HCT116 (cell line): ENCODE results near the gene THBS3.

Experiments used
- EZH2 ChIP-seq: fragments of 200-600 bp; sonication (generic); IDR thresholded peaks from 2 replicates; pipeline ENCODE4 v1.6.1; 2017; ENCODE audit warnings: antibody characterized with exemption, mixed run types
- EZH2phosphoT487 ChIP-seq: fragments of 200-600 bp; IDR thresholded peaks from 2 replicates; pipeline ENCODE4 v1.6.1; 2018; ENCODE audit warnings: antibody characterized with exemption, borderline replicate concordance
- JUND ChIP-seq: IDR thresholded peaks from 2 replicates; pipeline ENCODE4 v1.6.1; 2012
- POLR2A ChIP-seq: IDR thresholded peaks from 2 replicates; pipeline ENCODE4 v1.7.0; 2011; ENCODE audit warnings: borderline replicate concordance; ENCODE audit not compliant: insufficient read depth, insufficient read length; ENCODE audit errors: extremely low read depth
- POLR2AphosphoS5 ChIP-seq: IDR thresholded peaks from 2 replicates; pipeline ENCODE4 v1.6.1; 2011; ENCODE audit warnings: mild to moderate bottlenecking, low read depth, low read length, moderate library complexity
- RAD21 ChIP-seq: IDR thresholded peaks from 2 replicates; pipeline ENCODE4 v1.6.1; 2012; ENCODE audit warnings: low read depth, mild to moderate bottlenecking
- SP1 ChIP-seq: IDR thresholded peaks from 2 replicates; pipeline ENCODE4 v1.6.1; 2012; ENCODE audit warnings: low read depth
- YY1 ChIP-seq: IDR thresholded peaks from 2 replicates; pipeline ENCODE4 v1.6.1; 2011; ENCODE audit warnings: low read length, low read depth, moderate library complexity, mild to moderate bottlenecking; ENCODE audit not compliant: insufficient replicate concordance; ENCODE audit errors: extremely low read depth
- ZFX ChIP-seq: fragments of 450-650 bp; IDR thresholded peaks from 2 replicates; pipeline ENCODE4 v1.6.1; 2017
- ZNF274 ChIP-seq: fragments of 200-500 bp; sonication (Bioruptor generic); IDR thresholded peaks from 2 replicates; pipeline ENCODE4 v1.6.1; 2014; ENCODE audit warnings: mild to moderate bottlenecking, low read depth, low read length, inconsistent platforms
- TF ChIP-seq, protein P1 (sequence below), 3 experiments: fragments of 200-600 bp in 1 of 3; sonication (generic) in 1 of 3; IDR thresholded peaks in 2 of 3; conservative IDR thresholded peaks in 1 of 3; 2 replicates each; pipeline ENCODE4 v1.5.1; 2012 to 2017; ENCODE audit warnings: low read depth in 2 of 3, low read length in 2 of 3, antibody characterized with exemption in 1 of 3, borderline replicate concordance in 1 of 3, control low read depth in 1 of 3, mild to moderate bottlenecking in 1 of 3, mixed read lengths in 1 of 3, mixed run types in 1 of 3, moderate library complexity in 1 of 3; ENCODE audit not compliant: insufficient read depth in 1 of 3
- TF ChIP-seq, protein P2 (sequence below): IDR thresholded peaks from 2 replicates; pipeline ENCODE4 v1.6.1; 2011; ENCODE audit warnings: mild to moderate bottlenecking, low read length, moderate library complexity; ENCODE audit not compliant: insufficient replicate concordance; ENCODE audit errors: extremely low read depth
- TF ChIP-seq, protein P3 (sequence below): IDR thresholded peaks from 2 replicates; pipeline ENCODE4 v1.6.1; 2012
- TF ChIP-seq, protein P4 (sequence below): IDR thresholded peaks from 2 replicates; pipeline ENCODE4 v1.6.1; 2012; ENCODE audit warnings: low read depth

DNA sequence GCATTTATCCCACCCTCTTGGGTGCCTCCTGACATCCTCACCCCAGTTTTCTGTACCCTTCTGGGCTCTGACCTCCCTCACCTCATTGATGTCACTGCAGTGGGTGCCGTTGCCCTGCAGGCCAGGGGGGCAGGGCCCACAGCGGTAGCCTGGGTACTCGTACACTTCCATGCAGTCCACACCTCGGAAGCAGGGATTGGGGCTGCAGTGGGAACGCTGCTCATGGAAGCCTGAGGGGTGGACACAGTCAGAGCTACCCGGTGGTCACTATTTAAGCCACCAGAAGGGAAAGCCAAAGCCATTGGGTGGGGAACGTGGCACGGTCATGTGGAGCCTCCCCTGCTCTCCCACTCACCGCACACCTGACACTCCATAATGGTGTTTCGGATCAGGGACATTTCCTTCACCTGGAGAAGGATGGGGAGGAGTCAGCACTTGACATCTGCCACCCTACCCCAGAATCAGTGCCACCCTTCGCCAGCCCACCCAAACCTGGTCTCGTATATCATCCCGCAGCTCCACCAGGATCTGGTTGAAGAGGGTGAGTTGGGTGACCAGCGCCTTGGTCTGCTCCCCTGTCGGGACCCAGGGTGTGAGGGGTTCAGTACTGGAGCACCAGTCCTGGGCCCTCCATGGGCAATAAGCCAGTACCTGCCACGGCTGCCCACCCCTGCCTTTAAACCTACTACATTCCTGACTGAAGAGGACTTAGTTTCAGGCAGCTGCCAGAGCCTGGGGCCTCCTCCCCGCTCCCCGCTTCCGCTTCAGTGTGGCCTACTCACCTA, 4.8 kb downstream of the THBS3 start:
- TF ChIP-seq, protein P1, sequence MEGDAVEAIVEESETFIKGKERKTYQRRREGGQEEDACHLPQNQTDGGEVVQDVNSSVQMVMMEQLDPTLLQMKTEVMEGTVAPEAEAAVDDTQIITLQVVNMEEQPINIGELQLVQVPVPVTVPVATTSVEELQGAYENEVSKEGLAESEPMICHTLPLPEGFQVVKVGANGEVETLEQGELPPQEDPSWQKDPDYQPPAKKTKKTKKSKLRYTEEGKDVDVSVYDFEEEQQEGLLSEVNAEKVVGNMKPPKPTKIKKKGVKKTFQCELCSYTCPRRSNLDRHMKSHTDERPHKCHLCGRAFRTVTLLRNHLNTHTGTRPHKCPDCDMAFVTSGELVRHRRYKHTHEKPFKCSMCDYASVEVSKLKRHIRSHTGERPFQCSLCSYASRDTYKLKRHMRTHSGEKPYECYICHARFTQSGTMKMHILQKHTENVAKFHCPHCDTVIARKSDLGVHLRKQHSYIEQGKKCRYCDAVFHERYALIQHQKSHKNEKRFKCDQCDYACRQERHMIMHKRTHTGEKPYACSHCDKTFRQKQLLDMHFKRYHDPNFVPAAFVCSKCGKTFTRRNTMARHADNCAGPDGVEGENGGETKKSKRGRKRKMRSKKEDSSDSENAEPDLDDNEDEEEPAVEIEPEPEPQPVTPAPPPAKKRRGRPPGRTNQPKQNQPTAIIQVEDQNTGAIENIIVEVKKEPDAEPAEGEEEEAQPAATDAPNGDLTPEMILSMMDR (IDR thresholded peaks at IDR 0.05 in 2 of 3, conservative IDR thresholded peaks at IDR 0.05 in 1 of 3; ENCODE audit: borderline replicate concordance in 1 of 3, insufficient read depth in 1 of 3, low read depth in 2 of 3, low read length in 2 of 3): no peak
- TF ChIP-seq POLR2A (no peak), JUND (no peak), SP1 (no peak), EZH2phosphoT487 (no peak), POLR2AphosphoS5 (no peak), ZNF274 (no peak), ZFX (no peak), RAD21 (no peak), EZH2 (no peak), YY1 (no peak)
- TF ChIP-seq, protein P2, sequence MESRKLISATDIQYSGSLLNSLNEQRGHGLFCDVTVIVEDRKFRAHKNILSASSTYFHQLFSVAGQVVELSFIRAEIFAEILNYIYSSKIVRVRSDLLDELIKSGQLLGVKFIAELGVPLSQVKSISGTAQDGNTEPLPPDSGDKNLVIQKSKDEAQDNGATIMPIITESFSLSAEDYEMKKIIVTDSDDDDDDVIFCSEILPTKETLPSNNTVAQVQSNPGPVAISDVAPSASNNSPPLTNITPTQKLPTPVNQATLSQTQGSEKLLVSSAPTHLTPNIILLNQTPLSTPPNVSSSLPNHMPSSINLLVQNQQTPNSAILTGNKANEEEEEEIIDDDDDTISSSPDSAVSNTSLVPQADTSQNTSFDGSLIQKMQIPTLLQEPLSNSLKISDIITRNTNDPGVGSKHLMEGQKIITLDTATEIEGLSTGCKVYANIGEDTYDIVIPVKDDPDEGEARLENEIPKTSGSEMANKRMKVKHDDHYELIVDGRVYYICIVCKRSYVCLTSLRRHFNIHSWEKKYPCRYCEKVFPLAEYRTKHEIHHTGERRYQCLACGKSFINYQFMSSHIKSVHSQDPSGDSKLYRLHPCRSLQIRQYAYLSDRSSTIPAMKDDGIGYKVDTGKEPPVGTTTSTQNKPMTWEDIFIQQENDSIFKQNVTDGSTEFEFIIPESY: no peak
- TF ChIP-seq, protein P3, sequence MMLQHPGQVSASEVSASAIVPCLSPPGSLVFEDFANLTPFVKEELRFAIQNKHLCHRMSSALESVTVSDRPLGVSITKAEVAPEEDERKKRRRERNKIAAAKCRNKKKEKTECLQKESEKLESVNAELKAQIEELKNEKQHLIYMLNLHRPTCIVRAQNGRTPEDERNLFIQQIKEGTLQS: no peak
- TF ChIP-seq, protein P4, sequence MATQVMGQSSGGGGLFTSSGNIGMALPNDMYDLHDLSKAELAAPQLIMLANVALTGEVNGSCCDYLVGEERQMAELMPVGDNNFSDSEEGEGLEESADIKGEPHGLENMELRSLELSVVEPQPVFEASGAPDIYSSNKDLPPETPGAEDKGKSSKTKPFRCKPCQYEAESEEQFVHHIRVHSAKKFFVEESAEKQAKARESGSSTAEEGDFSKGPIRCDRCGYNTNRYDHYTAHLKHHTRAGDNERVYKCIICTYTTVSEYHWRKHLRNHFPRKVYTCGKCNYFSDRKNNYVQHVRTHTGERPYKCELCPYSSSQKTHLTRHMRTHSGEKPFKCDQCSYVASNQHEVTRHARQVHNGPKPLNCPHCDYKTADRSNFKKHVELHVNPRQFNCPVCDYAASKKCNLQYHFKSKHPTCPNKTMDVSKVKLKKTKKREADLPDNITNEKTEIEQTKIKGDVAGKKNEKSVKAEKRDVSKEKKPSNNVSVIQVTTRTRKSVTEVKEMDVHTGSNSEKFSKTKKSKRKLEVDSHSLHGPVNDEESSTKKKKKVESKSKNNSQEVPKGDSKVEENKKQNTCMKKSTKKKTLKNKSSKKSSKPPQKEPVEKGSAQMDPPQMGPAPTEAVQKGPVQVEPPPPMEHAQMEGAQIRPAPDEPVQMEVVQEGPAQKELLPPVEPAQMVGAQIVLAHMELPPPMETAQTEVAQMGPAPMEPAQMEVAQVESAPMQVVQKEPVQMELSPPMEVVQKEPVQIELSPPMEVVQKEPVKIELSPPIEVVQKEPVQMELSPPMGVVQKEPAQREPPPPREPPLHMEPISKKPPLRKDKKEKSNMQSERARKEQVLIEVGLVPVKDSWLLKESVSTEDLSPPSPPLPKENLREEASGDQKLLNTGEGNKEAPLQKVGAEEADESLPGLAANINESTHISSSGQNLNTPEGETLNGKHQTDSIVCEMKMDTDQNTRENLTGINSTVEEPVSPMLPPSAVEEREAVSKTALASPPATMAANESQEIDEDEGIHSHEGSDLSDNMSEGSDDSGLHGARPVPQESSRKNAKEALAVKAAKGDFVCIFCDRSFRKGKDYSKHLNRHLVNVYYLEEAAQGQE: no peak
